GM23338 (cell line): Measurements from ENCODE around the gene TYW1.
"Not testable (repeated sequence)": the region's sequence is repeated elsewhere in the genome, so short reads cannot be mapped to it uniquely, and the experiment has no call there.

Experiments
- CTCF ChIP-seq, 2 experiments: fragments of 200-600 bp in 1 of 2; sonication (generic) in 1 of 2; conservative IDR thresholded peaks; 2 replicates each; pipeline versions ENCODE4 v1.5.1 to v1.6.1; 2016 to 2017; ENCODE audit warnings: antibody characterized with exemption in 2 of 2, low read depth in 2 of 2, mild to moderate bottlenecking in 2 of 2, moderate library complexity in 1 of 2
- EZH2phosphoT487 ChIP-seq: fragments of 200-600 bp; sonication (generic); IDR thresholded peaks from one replicate; pipeline ENCODE4 v1.8.1; 2018; ENCODE audit warnings: antibody characterized with exemption; ENCODE audit not compliant: unreplicated experiment
- TF ChIP-seq, protein P1 (sequence below): IDR thresholded peaks from one replicate; pipeline ENCODE4 v1.6.1; 2018; ENCODE audit warnings: antibody characterized with exemption; ENCODE audit not compliant: unreplicated experiment

- not testable (repeated sequence) for TF ChIP-seq EZH2phosphoT487; CTCF (conservative IDR thresholded peaks at IDR 0.05; ENCODE audit: low read depth in 2 of 2)
- TF ChIP-seq, protein P1, sequence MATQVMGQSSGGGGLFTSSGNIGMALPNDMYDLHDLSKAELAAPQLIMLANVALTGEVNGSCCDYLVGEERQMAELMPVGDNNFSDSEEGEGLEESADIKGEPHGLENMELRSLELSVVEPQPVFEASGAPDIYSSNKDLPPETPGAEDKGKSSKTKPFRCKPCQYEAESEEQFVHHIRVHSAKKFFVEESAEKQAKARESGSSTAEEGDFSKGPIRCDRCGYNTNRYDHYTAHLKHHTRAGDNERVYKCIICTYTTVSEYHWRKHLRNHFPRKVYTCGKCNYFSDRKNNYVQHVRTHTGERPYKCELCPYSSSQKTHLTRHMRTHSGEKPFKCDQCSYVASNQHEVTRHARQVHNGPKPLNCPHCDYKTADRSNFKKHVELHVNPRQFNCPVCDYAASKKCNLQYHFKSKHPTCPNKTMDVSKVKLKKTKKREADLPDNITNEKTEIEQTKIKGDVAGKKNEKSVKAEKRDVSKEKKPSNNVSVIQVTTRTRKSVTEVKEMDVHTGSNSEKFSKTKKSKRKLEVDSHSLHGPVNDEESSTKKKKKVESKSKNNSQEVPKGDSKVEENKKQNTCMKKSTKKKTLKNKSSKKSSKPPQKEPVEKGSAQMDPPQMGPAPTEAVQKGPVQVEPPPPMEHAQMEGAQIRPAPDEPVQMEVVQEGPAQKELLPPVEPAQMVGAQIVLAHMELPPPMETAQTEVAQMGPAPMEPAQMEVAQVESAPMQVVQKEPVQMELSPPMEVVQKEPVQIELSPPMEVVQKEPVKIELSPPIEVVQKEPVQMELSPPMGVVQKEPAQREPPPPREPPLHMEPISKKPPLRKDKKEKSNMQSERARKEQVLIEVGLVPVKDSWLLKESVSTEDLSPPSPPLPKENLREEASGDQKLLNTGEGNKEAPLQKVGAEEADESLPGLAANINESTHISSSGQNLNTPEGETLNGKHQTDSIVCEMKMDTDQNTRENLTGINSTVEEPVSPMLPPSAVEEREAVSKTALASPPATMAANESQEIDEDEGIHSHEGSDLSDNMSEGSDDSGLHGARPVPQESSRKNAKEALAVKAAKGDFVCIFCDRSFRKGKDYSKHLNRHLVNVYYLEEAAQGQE: not testable (repeated sequence)
These were observed 193.3 kb downstream of the TYW1 start for GRCh38 chr7:67189801-67190465.
